ENCODE data around the gene ITPKB.

ITPKB gene

GRCh38 chr1:226682871-226683814, 55.9 kb downstream of the ITPKB start:
- DNase-seq, result no peak

- DNase-seq, result no peak
Measured at GRCh38 chr1:226681652-226682493, 57.2 kb downstream of the ITPKB start.

GRCh38 chr1:226680653-226681052, 58.4 kb downstream of the ITPKB start:
- DNase-seq, result no peak

GRCh38 chr1:226679853-226680516, 59.1 kb downstream of the ITPKB start:
- no peak for DNase-seq

GRCh38 chr1:226679262-226679661, 59.8 kb downstream of the ITPKB start:
- DNase-seq, result no peak

- DNase-seq, result no peak
Measured at GRCh38 chr1:226678701-226679100, 60.4 kb downstream of the ITPKB start.

- no peak for DNase-seq
Measured at GRCh38 chr1:226678251-226678650, 60.8 kb downstream of the ITPKB start.

GRCh38 chr1:226677027-226678020, 61.8 kb downstream of the ITPKB start:
- DNase-seq, result no peak

GRCh38 chr1:226676381-226676780, 62.7 kb downstream of the ITPKB start:
- DNase-seq, result no peak

GRCh38 chr1:226675715-226676357, 63.2 kb downstream of the ITPKB start:
- DNase-seq, result no peak

GRCh38 chr1:226674892-226675714, 64.0 kb downstream of the ITPKB start:
- no peak for DNase-seq

- DNase-seq, result no peak
Measured at GRCh38 chr1:226672339-226672762, 66.7 kb downstream of the ITPKB start.

GRCh38 chr1:226671277-226671676, 67.8 kb downstream of the ITPKB start:
- DNase-seq, result no peak

- no peak for DNase-seq
Measured at GRCh38 chr1:226670073-226670472, 69.0 kb downstream of the ITPKB start.

- DNase-seq, result no peak
Measured at GRCh38 chr1:226668173-226668560, 70.9 kb downstream of the ITPKB start.

- DNase-seq, result no peak
Measured at GRCh38 chr1:226666692-226667091, 72.4 kb downstream of the ITPKB start.

- DNase-seq, result no peak
Measured at GRCh38 chr1:226666164-226666506, 72.9 kb downstream of the ITPKB start.

- no peak for DNase-seq
Measured at GRCh38 chr1:226665505-226666163, 73.4 kb downstream of the ITPKB start.

- no peak for DNase-seq
Measured at GRCh38 chr1:226664413-226665101, 74.5 kb downstream of the ITPKB start.

Data from cortex of kidney (tissue), 1 donor.